Ishikawa (cell line): ENCODE results near the gene TIAM2.

ENCODE experiments used
- CEBPB ChIP-seq: IDR thresholded peaks from 2 replicates; pipeline ENCODE4 v1.6.1; 2012
- CREB1 ChIP-seq: IDR thresholded peaks from 2 replicates; pipeline ENCODE4 v1.6.1; 2012; ENCODE audit warnings: low read depth
- EGR1 ChIP-seq: IDR thresholded peaks from 2 replicates; pipeline ENCODE4 v1.6.1; 2012
- EP300 ChIP-seq: IDR thresholded peaks from 2 replicates; pipeline ENCODE4 v1.6.1; 2012; ENCODE audit warnings: borderline replicate concordance
- FOXM1 ChIP-seq: IDR thresholded peaks from 2 replicates; pipeline ENCODE4 v1.6.1; 2012; ENCODE audit warnings: low read depth, borderline replicate concordance
- NFIC ChIP-seq: IDR thresholded peaks from 2 replicates; pipeline ENCODE4 v1.6.1; 2012
- RAD21 ChIP-seq: IDR thresholded peaks from 2 replicates; pipeline ENCODE4 v1.6.1; 2012; ENCODE audit warnings: low read depth
- REST ChIP-seq: IDR thresholded peaks from 2 replicates; pipeline ENCODE4 v1.6.1; 2012; ENCODE audit warnings: low read depth, mild to moderate bottlenecking
- TAF1 ChIP-seq: IDR thresholded peaks from 2 replicates; pipeline ENCODE4 v1.6.1; 2012; ENCODE audit warnings: low read depth, mild to moderate bottlenecking
- TCF12 ChIP-seq: IDR thresholded peaks from 2 replicates; pipeline ENCODE4 v1.6.1; 2012; ENCODE audit warnings: low read depth
- TEAD4 ChIP-seq: IDR thresholded peaks from 2 replicates; pipeline ENCODE4 v1.6.1; 2012
- YY1 ChIP-seq: IDR thresholded peaks from 2 replicates; pipeline ENCODE4 v1.6.1; 2012; ENCODE audit warnings: low read depth
- ZBTB7A ChIP-seq: IDR thresholded peaks from 2 replicates; pipeline ENCODE4 v1.6.1; 2012; ENCODE audit warnings: low read depth
- TF ChIP-seq, protein P1 (sequence below): IDR thresholded peaks from 2 replicates; pipeline ENCODE4 v1.6.1; 2012
- TF ChIP-seq, protein P2 (sequence below): IDR thresholded peaks from 2 replicates; pipeline ENCODE4 v1.6.1; 2012

The TIAM2 gene

GRCh38 chr6:155089746-155090145 lies 94.6 kb downstream of the TIAM2 start:
- TF ChIP-seq, protein P1, sequence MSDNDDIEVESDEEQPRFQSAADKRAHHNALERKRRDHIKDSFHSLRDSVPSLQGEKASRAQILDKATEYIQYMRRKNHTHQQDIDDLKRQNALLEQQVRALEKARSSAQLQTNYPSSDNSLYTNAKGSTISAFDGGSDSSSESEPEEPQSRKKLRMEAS, result no peak
- TF ChIP-seq TCF12, result no peak
- TF ChIP-seq TAF1, result no peak
- no peak for TF ChIP-seq TEAD4
- TF ChIP-seq REST, result no peak
- no peak for TF ChIP-seq FOXM1
- no peak for TF ChIP-seq CREB1
- no peak for TF ChIP-seq RAD21
- TF ChIP-seq NFIC, result no peak
- TF ChIP-seq YY1, result no peak
- no peak for TF ChIP-seq EGR1

DNA sequence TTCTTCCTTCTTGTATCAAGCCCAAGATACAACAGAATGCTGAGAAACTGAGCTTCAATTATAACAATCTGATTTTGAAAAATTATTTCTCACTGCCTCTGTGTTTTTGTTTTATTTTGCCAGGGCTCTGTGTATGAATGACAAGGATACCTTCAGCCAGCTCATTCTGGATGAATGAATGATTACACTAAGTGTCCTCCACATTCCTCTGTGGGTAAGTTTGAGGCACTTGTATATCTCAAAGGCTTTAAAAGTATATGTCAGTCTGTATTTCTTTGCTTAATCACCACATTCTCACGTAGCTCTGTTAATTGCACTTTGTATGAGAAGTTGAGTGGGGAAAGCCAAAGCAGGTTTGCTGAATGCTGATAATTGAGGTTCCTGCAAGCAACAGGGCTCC lies 95.1 kb downstream of the TIAM2 start:
- no peak for TF ChIP-seq EGR1
- TF ChIP-seq FOXM1, result no peak
- TF ChIP-seq CREB1, result no peak
- no peak for TF ChIP-seq YY1
- no peak for TF ChIP-seq RAD21
- TF ChIP-seq, protein P2, sequence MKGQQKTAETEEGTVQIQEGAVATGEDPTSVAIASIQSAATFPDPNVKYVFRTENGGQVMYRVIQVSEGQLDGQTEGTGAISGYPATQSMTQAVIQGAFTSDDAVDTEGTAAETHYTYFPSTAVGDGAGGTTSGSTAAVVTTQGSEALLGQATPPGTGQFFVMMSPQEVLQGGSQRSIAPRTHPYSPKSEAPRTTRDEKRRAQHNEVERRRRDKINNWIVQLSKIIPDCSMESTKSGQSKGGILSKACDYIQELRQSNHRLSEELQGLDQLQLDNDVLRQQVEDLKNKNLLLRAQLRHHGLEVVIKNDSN, result no peak

- TF ChIP-seq TEAD4 (peak; percentile 42; the same call in 1 of the 2 replicates), EGR1 (no peak)
Observed at GRCh38 chr6:155091756-155092155, 96.6 kb downstream of the TIAM2 start.

DNA sequence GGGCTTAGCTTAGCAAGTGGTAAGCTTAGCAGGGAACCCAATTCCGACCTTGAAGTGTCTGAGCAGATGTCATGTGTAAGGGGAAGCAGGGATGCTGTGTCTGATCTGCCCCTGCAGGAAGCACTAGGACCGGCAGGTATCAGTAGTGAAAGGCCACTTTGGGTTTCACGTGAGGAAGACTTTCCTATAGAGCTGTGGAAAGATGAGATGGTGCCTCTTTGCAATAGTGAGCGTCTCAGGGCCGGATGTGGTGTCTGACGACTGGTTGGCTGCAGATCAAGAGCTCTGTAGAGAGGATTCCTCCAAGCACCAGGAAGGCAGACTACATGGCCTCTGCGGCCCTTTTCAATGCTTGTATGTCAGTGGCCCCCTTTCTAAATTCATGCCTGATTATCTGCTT lies 98.3 kb downstream of the TIAM2 start:
- TF ChIP-seq EP300 (no peak), NFIC (no peak), EGR1 (no peak), TEAD4 (no peak), REST (no peak), TAF1 (no peak), TCF12 (no peak), ZBTB7A (no peak), CEBPB (no peak), FOXM1 (no peak)
- TF ChIP-seq, protein P2, result no peak

DNA sequence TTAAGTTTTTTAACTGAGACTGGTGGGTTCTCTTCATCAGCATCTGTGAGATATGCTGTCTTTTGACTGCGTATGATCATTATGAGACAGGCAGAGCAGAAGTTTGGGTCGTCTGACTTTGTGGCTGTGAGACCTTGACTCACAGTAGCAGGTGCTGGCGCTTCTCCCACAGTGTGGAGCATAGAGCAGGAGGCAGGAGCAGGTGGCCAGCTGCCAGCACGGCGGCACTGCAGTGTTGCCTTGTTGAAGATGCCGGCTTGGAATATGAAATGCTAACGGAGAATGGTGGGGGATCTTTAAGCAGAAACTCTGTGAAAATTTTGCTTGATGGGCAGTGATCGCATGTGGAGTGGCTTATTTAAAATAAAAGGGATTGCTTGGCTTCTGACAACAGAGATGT lies 105.0 kb downstream of the TIAM2 start:
- TF ChIP-seq NFIC, result peak; percentile 41
- TF ChIP-seq TCF12, result no peak
- TF ChIP-seq REST, result no peak

DNA sequence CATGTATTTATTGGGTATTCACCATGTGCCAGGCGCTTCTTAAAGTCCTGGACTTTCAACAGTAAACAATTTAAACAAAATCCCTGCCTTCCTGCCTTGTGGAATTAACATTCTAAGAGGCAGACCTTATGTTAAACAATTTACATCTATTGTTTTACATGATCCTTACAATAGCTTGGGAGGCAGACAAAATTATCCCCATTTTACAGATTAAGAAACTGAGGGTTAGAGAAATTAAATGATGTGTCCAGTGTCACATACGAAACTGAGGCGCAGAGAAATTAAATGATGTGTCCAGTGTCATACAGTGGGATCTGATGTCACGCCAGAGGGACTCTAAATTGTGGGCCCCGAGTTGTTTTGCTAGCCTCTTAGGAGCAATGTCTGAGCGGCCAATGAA lies 105.5 kb downstream of the TIAM2 start:
- TF ChIP-seq REST, result no peak
- TF ChIP-seq, protein P2, result no peak
- no peak for TF ChIP-seq FOXM1
- TF ChIP-seq, protein P1, result no peak
- no peak for TF ChIP-seq TEAD4
- TF ChIP-seq YY1, result no peak
- no peak for TF ChIP-seq TCF12
- no peak for TF ChIP-seq ZBTB7A
- no peak for TF ChIP-seq NFIC
- no peak for TF ChIP-seq RAD21
- TF ChIP-seq CREB1, result no peak
